ENCODE measurements around the gene SPAG5. TPM values are rescaled to one million over a fixed set of nuclear protein-coding genes. Genes with fewer than 3 reads are reported as not detected.
A peak's percentile ranks its signal among the peaks of the same experiment; 100 is the strongest.

Gene SPAG5
- total and polyA plus RNA-seq, 2 experiments from 2014 or later, result 99.6 to 104 TPM

- peaks cover 31% of the 10 kb centered on the region for H3K36me3 Mint-ChIP-seq (ENCODE audit: low read depth)
- H3K4me1 Mint-ChIP-seq, result peaks cover 20% of the 10 kb centered on the region
- H3K4me1 ChIP-seq (ENCODE audit: insufficient read depth), result peaks cover 15% of the 10 kb centered on the region; the same call in 1 of the 2 replicates
- no peaks in the 10 kb centered on the region for H3F3A ChIP-seq (replicated peaks; ENCODE audit: low read depth)
- no peaks in the 10 kb centered on the region; the same call in 1 of the 2 replicates for H4K20me1 ChIP-seq (replicated peaks; ENCODE audit: insufficient read depth)
- no peak for ATAC-seq
- H2AFZ ChIP-seq, result no peak overlapping the region
- H3K27ac ChIP-seq (ENCODE audit: low read depth), result no peak overlapping the region
- H3K27ac Mint-ChIP-seq, result peak overlapping the region; percentile 23; the same call in 1 of the 2 replicates
- H3K4me2 ChIP-seq, result peak overlapping the region; percentile 94
- H3K4me3 ChIP-seq, result peak overlapping the region; percentile 92
- H3K27me3 ChIP-seq (ENCODE audit: insufficient read depth), result no peaks in the 10 kb centered on the region
- H3K36me3 ChIP-seq (ENCODE audit: insufficient read depth), result peaks cover 21% of the 10 kb centered on the region; the same call in 1 of the 2 replicates
- TF ChIP-seq STAT1 (IDR thresholded peaks at IDR 0.05; ENCODE audit: unreplicated experiment) (no peak), POLR2AphosphoS5 (IDR thresholded peaks at IDR 0.05; ENCODE audit: low read depth) (no peak), ZNF331 (CRISPR knock-in tag; IDR thresholded peaks at IDR 0.05; ENCODE audit: low read depth) (no peak), NANOG (IDR thresholded peaks at IDR 0.05; ENCODE audit: borderline replicate concordance) (no peak), ETS1 (IDR thresholded peaks at IDR 0.05) (no peak), EZH2 (IDR thresholded peaks at IDR 0.05; ENCODE audit: low read depth, unreplicated experiment) (no peak)
- DNase-seq (ENCODE audit: low spot score), result no peak
- H3K27me3 Mint-ChIP-seq (ENCODE audit: insufficient read depth, low read depth, poor library complexity), result peaks cover 18% of the 10 kb centered on the region
- peaks cover 8% of the 10 kb centered on the region for H3K79me2 ChIP-seq (replicated peaks; ENCODE audit: insufficient read depth)
- no peaks in the 10 kb centered on the region; the same call in 2 of the 3 replicates for H3K9me3 Mint-ChIP-seq
- no peaks in the 10 kb centered on the region for H3K9me2 ChIP-seq (ENCODE audit: insufficient read depth)
- H3K4me3 Mint-ChIP-seq, result peak overlapping the region; percentile 91
Observed at GRCh38 chr17:28553000-28553505, 45.8 kb downstream of the SPAG5 start.

GRCh38 chr17:28552176-28552999, 46.4 kb downstream of the SPAG5 start, which contains the start of gene UNC119:
TSS of gene UNC119 (minus strand) at chr17:28552624. CDS start at chr17:28552557, 67 bp downstream.
- Mint-ChIP-seq H3K4me1 (peaks cover 24% of the 10 kb centered on the region), H3K9me3 (no peaks in the 10 kb centered on the region; the same call in 2 of the 3 replicates), H3K27me3 (ENCODE audit: insufficient read depth, low read depth, poor library complexity) (peaks cover 18% of the 10 kb centered on the region), H3K27ac (peak within 1 kb of the TSS; percentile 23; the same call in 1 of the 2 replicates), H3K4me3 (peak within 1 kb of the TSS; percentile 91), H3K36me3 (ENCODE audit: low read depth) (peaks cover 26% of the 10 kb centered on the region)
- H3K4me1 ChIP-seq (ENCODE audit: insufficient read depth), result peaks cover 15% of the 10 kb centered on the region; the same call in 1 of the 2 replicates
- H3K79me2 ChIP-seq (replicated peaks; ENCODE audit: insufficient read depth), result peaks cover 8% of the 10 kb centered on the region
- H3K36me3 ChIP-seq (ENCODE audit: insufficient read depth), result peaks cover 17% of the 10 kb centered on the region; the same call in 1 of the 2 replicates
- ATAC-seq (peak; percentile 88), DNase-seq (ENCODE audit: low spot score) (peak; percentile 91)
- H3K4me2 ChIP-seq, result peak within 1 kb of the TSS; percentile 94
- H3K27me3 ChIP-seq (ENCODE audit: insufficient read depth), result no peaks in the 10 kb centered on the region
- H3K4me3 ChIP-seq, result peak within 1 kb of the TSS; percentile 92
- peak; percentile 90 for TF ChIP-seq POLR2AphosphoS5 (IDR thresholded peaks at IDR 0.05; ENCODE audit: low read depth)
- no peak for TF ChIP-seq REST (IDR thresholded peaks at IDR 0.05; ENCODE audit: unreplicated experiment)
- H3F3A ChIP-seq (replicated peaks; ENCODE audit: low read depth), result no peaks in the 10 kb centered on the region
- no peaks in the 10 kb centered on the region for H3K9me2 ChIP-seq (ENCODE audit: insufficient read depth)
- H3K27ac ChIP-seq (ENCODE audit: low read depth), result no peak within 1 kb of the TSS
- H2AFZ ChIP-seq, result 0 out of 2 replicates have a peak within 1 kb of the TSS, but pooled peaks have one; percentile 86
- no peaks in the 10 kb centered on the region; the same call in 1 of the 2 replicates for H4K20me1 ChIP-seq (replicated peaks; ENCODE audit: insufficient read depth)

Measured in GM23338 (cell line).